Activated CD4-positive, alpha-beta T cell treated with anti-CD3 and anti-CD28 coated beads, Interleukin-2, Interleukin-6, amounts not matched to agents 100 ng/mL and 50 ng/mL, durations not matched to agents 16 hours and 8 hours (primary cell): ENCODE measurements around the gene P2RX2.

ENCODE experiments used
- DNase-seq: peaks from one replicate; pipeline ENCODE4 v3.0.0-alpha.2; 2020

The P2RX2 gene

GRCh38 chr12:132620899-132621656 is 2.5 kb downstream of the P2RX2 start:
- DNase-seq, result no peak

GRCh38 chr12:132621657-132622435 is 3.3 kb downstream of the P2RX2 start:
- no peak for DNase-seq

GRCh38 chr12:132622437-132623071 is 4.0 kb downstream of the P2RX2 start:
- peak; percentile 18 for DNase-seq

DNA sequence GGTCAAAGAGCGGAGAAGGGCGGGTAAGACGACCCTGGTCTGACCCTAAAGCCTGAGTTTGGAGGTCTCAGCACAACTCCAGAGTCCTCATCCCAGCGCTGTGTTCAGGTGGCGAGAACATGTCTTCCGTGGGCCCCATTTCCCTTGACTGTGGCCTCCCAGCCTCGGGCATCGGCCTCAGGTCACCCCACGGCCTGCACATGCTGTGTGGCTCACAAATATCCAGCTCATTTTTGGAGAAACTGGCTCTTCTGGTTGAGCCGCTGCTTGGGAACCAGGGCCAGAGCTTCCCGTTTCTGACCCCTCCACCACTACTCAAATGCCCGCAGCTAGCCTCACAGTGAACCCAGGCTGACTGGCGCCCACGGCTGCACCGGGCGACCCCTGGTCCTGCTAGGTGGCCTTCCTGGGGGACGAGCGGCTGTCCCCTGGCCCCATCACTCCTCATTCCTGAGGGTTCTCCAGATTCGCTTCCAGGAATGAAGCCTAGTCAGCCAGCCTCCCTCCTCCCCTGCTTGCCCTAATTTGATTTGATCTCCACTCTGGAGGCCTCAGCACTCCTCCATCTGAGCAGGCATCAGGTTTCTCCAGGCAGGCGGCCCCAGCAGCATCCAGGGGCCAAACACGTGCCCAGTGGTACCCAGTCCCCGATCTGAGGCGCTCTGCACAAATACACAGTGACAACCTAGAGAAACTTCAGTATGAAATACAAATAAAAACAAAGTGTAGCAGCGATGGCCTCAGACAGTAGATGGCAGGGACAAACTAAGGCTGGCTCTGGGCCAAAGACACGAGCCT is 4.7 kb downstream of the P2RX2 start:
- DNase-seq, result no peak

- no peak for DNase-seq
Measured at GRCh38 chr12:132624186-132624855, 5.7 kb downstream of the P2RX2 start.

- no peak for DNase-seq
Measured at GRCh38 chr12:132624910-132625630, 6.5 kb downstream of the P2RX2 start.

- DNase-seq, result no peak
Measured at GRCh38 chr12:132625731-132626430, 7.3 kb downstream of the P2RX2 start.

DNA sequence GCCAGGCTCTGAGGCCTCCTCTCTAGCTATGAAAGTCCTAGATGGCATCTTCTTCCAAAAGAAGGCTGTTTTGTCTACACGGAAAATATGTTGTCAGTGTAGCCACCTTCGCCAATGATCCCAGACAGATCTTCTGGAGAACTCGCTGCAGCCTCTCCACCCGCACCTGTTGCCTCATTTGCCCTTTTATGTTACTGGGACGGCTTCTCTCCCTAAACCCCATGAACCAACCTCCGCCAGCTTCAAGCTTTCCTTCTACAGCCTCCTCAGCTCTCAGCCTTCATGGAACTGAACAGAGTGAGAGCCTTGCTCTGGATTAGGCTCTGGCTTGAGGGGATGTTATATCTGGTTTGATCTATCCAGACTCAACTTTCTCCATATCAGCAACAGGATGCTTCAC is 10.8 kb downstream of the P2RX2 start:
- DNase-seq, result no peak

GRCh38 chr12:132630672-132631071 is 12.1 kb downstream of the P2RX2 start:
- no peak for DNase-seq

- DNase-seq, result no peak
Measured at GRCh38 chr12:132631666-132632065, 13.1 kb downstream of the P2RX2 start.

DNA sequence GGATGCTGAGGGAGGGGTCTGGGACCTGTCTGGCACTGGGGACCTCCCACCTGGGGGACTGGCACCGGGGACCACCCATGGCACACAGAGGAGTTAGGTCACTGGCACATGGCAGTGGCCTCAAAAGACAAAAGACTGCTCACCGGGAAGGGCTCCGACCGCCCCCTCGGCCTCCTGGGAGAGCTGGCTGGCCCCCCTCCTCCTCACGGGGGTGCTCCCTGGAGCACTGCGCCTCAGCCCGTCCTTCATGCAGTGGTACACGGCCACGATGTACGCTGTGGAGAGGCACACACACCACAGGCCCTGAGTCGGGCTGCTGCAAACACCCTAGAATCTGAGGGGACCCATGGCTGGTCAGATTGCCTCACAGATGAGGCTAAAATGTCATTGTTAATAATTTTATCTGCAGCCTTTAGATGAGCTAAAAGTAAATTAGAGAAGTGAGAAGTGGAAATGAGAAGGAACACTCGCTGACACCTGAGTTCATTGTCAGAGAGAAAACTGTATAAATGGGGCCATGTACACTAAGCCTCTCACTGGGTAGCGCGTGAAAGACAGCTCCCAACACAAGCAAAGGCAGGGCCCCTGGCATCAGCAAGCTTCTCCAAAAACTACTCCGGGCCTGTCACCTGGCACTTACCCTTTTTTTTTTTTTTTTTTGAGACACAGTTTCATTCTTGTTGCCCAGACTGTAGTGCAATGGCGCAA is 14.1 kb downstream of the P2RX2 start:
- DNase-seq, result no peak

GRCh38 chr12:132633398-132633797 is 14.8 kb downstream of the P2RX2 start:
- no peak for DNase-seq

DNA sequence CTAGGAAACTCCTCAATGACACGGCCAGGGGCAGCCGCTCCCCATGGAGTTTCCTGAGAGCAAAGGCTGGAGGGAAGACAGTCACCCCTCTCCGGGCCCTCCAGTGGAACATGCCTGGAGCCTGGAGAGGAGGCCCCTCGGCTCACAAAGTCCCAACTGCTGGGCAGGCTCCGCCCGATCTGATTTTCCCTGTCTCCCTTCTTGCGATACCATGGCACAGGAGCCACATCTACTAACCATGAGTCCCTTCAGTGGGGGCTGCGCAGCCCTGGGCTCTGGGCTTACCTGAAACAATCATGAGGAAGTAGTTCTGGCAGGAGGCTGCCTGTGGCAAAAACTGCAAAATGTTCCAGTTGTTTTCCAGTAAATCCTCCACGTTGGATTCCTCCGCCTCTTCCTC is 15.3 kb downstream of the P2RX2 start:
- DNase-seq, result no peak

DNA sequence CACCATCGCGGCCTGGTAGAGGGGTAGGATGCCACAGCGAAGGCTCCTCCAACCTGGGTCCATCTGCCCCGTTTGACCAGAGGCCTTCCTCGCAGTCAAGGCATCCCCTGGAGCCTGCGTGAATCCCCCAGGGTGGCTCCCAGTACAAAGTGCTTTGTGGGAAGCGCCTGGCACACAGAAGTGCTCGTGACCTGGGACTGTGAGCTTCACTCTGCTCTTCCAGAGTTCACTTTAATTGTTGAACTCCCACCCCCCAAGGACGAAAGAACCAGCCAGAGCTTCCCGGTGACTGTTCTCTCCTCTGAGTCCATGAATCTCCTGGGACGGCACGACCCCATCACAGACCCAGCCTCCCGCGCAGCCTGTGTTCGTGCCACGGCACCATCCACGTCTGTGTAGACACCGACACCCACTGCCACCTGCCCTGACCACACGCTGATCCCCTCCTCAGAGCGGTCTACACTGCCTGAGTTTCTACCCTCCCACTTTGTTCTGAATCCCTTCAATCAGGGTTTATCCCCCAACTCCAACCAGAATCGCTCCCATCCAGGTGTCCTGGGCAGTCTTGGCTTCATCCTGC is 15.9 kb downstream of the P2RX2 start:
- DNase-seq, result no peak

GRCh38 chr12:132635076-132635955 is 16.7 kb downstream of the P2RX2 start:
- no peak for DNase-seq

- no peak for DNase-seq
Measured at GRCh38 chr12:132637811-132638210, 19.2 kb downstream of the P2RX2 start.

DNA sequence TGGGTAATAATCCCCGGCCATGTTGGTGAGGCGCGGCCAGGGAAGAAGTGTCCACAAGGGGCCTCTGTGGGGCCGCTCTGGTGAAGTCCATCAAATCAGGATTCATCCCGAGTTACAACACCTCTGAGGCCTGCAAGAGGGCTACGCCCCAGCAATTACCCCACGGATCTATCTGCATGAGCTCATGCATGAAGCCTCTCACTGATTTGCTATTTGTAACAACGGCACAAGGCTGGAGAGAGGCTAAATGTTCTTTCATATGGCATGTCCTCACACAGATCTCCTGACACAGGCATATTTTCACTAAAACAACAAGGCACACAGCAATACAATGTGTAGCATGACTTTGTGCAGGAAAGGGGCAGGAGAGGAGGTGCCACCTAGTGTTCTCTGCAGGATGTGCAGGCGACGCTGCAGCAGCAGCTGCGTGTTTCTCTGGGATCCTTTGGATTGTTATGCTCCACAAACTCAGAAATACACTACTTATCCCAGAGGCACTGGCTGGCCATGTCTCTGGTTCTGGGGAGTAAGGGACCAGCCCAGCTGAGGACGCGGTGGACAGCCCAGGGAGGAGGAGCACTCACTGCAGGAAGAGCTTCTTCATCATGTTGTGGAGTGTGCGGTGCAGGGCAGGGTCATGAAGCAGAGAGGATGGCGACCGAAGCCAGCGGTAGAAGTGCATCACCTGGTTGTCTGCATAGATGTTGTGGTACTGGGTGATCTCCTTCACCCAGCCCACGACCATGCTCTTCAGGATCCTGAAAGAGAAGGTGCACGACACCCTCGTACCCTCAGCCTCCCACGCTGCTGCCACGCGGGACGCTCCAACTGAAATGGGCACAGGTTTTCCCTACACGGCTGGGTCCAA is 20.2 kb downstream of the P2RX2 start:
- peak; percentile 31 for DNase-seq

DNA sequence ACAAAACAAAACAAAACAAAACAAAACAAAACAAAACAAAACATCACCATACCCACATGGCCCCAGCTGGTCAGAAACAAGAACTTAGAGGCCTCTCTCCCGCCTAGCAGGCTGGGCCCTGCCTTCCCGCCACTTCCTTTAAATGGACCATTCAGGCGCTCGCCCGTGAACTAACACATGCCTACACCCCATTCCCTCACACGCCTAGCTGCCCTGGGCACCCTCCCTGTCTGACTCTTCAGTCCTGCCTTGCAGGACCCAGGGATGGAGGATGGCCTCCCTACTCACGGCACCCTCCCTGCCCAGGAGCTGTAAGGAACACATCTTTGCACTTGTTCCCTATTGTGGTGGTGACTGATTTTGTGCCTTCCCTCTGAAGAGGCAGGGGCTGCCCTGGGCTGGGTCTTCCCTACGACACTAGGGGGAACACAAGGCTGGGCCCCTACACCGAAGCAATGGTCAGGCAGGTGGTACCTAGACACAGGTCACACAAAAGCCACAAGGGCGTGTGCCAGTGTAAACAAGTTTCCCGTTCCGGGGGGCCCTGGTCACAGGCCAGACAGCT is 21.5 kb downstream of the P2RX2 start:
- DNase-seq, result no peak
